Measurements from ENCODE around the gene CYP11A1.
"Not testable (repeated sequence)": the region's sequence is repeated elsewhere in the genome, so short reads cannot be mapped to it uniquely, and the experiment has no call there.

CYP11A1 gene

DNA sequence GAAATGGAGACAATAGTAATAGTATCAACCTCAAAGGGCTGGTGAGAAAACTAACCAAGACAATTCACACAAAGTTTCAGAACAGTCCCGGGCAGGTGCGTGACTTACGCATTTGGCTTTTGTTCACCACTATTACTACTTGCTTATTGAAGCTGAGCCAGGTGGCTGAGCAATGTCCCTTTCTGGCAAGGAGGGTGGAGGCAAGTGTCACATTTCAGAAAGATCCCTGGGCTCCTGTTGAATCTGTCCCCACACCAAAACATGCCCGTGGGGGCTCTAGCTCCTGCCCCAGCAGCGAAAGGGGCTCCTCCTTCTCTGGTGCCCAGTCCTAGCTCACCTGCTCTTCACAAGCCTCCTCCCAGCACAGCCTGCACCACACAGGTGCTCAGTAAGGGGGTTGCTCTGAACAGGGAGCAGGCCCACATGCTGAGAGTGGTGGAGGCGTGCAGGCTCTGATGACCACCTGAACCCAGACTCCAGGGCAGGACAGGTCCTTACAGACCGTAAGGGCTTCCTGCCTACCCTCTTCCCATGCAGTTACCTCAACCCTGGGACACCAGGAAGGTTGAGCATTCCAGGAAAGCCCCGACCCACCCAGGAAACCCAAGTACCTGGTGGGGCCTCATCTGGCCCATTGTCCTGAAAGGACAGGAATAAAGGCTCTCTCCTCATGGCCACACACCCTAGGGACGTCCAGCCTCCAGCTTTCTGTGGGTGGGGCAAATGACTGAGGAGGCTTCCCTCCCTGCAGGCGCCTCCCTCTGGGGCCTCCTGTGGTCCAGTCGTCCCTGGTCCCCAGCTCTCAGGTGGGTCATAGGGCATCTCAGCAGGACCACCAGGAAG is 33.7 kb upstream of the CYP11A1 start:
- DNase-seq (ENCODE audit: low spot score), result no peak

- no peak for DNase-seq (ENCODE audit: low spot score)
Measured at GRCh38 chr15:74400313-74400860, 32.9 kb upstream of the CYP11A1 start.

- DNase-seq (ENCODE audit: low spot score), result no peak
Measured at GRCh38 chr15:74399511-74400312, 32.3 kb upstream of the CYP11A1 start.

- no peak for DNase-seq (ENCODE audit: low spot score)
Measured at GRCh38 chr15:74399100-74399499, 31.7 kb upstream of the CYP11A1 start.

DNA sequence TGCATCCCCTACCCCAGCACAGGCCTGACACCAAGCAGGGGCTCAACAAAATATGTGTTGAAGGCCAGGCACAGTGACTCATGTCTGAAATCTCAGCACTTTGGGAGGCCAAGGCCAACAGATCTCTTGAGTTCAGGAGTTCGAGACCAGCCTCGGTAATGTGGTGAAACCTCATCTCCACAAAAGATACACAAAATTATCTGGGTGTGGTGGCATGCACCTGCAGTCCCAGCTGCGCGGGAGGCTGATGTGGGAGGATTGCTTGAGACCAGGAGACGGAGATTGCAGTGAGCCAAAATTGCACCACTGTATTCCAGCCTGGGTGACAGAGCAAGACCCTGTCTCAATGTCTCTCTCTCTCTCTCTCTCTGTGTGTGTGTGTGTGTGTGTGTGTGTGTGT is 30.7 kb upstream of the CYP11A1 start:
- DNase-seq (ENCODE audit: low spot score), result no peak

GRCh38 chr15:74397239-74398068 is 30.0 kb upstream of the CYP11A1 start:
- no peak for DNase-seq (ENCODE audit: low spot score)

DNA sequence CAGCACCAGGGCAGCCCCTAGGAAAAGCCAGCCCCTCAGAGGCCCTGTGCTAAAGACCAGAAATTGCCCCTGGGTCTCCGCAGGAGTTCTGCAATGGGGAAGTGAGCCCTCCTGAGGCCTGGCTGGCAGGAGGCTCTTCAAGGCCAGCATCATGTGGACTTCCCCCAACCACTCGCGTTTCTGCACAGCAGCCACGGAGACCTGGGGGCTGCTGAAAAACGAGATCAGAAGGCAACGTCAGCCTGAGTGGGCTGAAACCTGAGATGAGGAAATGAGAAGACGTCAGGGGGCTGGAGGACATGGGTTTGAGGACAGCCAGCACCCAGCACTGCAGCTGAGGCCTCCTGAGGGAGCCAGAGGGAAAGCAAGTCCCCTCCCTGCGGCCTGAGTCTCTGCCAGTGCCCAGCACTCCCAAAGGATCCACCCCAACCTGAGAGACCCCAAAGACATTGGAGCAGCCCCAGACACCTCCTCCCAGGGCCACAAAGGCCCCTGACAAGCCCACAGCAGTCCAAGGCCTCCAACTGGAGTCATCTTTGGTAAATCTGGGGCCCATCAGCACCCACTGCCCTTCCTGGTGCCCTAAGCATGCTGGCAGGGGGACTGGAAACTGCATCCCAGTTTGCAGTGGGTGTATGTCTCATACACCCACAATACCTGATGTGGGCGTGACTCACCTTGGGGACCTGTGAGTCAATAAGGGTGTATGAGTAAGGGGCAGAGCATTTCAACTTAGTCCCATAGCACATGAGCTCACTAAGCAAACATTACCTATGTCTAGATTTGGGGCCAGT is 29.2 kb upstream of the CYP11A1 start:
- DNase-seq (ENCODE audit: low spot score), result no peak

DNA sequence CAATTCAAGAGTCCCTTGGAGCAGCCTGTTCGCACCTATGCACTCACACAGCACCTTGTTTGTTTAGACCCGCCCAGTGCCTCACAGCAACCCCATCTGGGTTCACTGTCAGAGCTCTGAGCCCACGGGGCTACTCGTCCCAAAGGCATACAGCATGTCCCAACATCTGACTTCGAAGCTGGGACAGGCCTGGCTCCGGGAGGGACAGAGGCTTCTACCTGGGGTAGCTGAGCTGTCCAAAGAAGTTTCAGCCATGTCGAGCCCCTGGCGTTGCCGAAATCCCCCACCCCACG is 28.6 kb upstream of the CYP11A1 start:
- no peak for DNase-seq (ENCODE audit: low spot score)

DNA sequence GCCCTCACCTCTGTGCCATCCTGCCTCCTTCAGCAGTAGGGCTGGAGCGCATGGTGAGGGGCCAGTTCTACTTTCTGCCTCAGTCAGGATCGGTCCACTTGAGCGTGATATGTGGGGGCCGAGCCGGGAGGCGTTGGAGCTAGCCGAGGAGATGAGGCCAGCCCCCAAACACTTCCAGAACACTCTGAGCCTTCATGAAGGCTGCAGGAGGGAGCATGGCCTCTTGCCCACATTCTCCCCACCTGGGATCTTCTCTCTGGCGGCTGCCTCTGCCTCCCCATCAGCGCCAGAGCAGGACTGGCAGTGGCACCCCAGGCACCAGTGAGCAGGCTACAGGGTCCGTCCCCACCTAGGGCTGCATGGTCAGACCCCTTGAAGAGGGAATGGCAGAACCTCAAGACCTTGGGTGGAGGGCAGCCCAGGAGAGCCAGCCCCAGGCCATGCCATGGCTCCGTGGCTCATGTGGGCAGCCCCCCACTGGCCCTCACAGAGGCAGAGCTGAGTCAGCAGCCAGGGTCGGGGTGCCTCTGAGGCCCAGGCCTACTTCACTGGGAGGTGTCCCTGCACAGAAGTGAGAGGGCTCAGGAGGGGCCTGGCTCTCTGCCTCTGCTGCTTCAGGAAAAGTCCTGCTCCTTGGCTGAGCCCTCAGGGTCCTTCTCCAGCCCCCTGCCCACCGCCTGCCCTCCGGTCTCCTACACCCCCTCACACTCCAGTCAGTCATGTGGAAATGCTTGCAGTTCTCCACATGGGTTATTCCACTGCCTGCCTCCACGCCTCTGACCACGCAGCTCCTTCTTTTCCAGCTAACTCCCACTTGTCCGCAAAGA is 28.1 kb upstream of the CYP11A1 start:
- no peak for DNase-seq (ENCODE audit: low spot score)

- DNase-seq (ENCODE audit: low spot score), result no peak
Measured at GRCh38 chr15:74394090-74394846, 26.8 kb upstream of the CYP11A1 start.

GRCh38 chr15:74393423-74393822 is 26.0 kb upstream of the CYP11A1 start:
- DNase-seq (ENCODE audit: low spot score), result no peak

GRCh38 chr15:74392902-74393301 is 25.5 kb upstream of the CYP11A1 start:
- no peak for DNase-seq (ENCODE audit: low spot score)

GRCh38 chr15:74392451-74392830 is 25.0 kb upstream of the CYP11A1 start:
- DNase-seq (ENCODE audit: low spot score), result no peak

DNA sequence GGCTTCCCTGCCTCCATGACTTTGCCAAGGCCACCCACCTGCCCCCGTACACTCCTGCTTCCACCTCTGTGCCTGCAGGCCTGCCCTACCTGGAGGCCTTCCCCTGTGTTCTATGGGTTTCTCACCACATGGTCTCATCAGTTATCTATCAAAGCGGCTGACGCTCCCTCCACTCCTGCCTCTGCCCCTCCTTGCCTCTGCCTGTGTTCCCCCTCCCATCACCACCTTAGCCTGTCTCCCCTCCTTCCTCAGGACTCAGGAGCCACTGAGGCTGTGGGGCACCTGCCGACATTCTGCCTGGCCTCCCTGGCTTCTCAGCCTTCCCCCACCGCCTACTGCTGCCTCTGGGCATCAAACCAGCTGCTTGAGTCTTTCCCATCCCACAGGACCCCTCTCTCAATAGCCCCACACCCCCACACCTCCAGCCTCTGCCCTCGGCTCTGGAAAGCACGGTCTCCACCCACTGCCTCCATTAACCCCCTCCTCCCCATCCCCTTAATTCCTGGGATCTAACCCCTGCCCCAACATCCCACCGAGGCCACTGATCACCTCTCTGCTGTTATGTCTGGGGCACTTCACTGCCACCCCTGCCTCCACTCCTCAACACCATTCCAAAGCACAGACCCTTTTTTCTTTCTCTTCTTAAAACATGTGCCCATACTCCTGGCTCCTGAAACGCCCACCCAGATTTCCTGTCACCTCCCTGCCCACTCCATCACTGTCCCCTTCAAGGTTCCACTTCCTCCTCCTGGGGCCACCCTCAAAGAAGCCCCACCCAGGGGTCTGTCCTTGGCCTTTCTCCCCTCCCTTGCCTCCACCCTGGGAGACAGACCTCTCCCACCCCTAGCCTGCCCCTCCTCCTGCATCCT is 24.4 kb upstream of the CYP11A1 start:
- DNase-seq (ENCODE audit: low spot score), result no peak

DNA sequence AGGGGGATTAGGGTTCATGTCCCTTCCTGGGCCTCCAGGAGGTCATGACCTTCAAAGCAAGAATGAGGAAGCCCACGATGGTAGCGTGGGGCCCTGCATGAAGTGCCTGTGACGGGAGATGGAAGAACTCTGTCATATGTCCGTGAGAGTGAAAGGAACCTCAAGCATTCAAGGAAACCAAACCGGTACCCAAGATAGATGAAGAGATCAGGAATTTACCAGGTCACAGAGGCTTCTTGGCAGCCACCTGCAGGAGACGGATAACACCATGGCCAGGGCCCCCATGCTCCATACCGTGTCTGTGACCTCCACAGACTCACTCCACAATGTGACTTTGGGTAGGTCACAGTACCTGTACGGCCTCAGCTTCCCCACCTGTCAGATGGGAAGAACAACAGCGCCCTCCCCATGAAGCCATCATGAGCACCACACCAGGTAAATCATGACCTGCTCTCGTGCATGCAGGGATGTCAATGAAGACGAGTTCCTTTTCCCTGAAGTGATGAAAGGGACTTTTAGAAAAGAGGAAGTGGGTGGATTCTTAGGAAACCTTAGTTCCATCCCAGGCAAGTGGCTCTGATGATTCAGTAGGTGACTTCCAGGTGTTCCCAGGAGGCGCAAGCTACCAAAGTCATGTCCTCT is 23.3 kb upstream of the CYP11A1 start:
- no peak for DNase-seq (ENCODE audit: low spot score)

DNA sequence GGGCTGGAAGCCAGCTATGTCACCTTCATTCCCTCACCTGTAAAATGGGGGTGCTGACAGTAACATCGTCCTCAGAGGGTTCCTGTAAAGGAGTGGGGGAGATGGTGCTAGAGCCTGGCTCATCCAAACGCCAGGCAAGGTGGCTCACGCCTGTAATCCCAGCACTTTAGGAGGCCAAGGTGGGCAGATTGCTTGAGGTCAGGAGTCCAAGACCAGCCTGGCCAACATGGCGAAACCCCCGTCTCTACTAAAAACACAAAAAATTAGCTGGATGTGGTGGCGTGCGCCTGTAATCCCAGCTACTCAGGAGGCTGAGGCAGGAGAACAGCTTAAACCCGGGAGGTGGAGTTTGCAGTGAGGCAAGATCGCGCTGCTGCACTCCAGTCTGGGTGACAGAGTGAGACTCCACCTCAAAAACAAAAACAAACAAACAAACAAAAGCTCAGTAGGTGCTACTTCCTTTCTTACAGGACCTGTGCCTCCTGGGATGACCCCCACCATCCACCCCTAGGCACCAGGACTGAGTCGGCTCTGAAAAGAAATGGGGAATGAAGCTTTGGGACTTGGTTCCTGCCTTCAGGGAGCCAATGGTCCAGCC is 22.7 kb upstream of the CYP11A1 start:
- not testable (repeated sequence) for DNase-seq (ENCODE audit: low spot score)

GRCh38 chr15:74389241-74390048 is 22.0 kb upstream of the CYP11A1 start:
- no peak for DNase-seq (ENCODE audit: low spot score)
